ENCODE results near the gene MSMP. TPM values are rescaled to one million over a fixed set of nuclear protein-coding genes. Genes with fewer than 3 reads are reported as not detected.
A peak's percentile ranks its signal among the peaks of the same experiment; 100 is the strongest.

The MSMP gene
- polyA plus RNA-seq, 10 donors: 1.3 to 1.6 (median 1.4) TPM; not detected in 7

DNA sequence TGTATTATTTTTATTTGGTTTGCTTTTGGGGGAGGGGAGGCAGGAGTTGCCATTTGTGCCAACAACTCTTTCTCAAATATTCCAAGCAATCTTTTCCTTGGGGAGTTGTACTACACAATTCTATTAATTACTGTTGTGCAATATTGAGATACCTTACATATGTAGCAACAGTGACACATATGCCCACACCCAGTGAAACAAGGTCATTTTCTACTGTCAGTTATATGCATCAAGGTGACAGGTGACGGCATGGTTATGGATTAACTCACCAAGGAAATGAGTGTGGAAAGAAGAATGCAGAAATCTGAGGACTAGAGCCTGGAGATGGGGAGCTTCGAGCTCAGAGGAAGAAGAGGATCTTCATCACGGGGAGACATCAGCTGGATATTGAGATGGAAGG lies 17.9 kb upstream of the MSMP start:
- no peak for DNase-seq

DNA sequence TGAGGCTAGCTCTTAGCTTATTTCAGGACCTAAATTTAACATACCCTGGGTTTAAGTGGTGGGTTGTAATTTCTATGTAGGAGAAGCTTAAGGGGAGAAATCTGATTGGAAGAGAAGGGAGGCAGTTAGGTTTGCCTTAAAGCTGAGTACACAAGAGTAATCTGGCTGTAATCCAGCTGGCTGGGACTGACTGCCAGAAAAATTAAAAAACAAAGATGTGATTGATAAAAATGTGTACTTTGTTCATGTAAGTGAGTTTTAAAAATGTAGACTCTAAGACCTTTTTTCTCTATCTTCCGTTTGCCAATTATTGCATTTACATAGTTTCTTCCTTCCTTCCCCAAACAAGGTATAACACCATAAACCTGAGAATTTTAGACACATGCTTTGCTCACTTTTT lies 17.5 kb upstream of the MSMP start:
- DNase-seq: no peak

DNA sequence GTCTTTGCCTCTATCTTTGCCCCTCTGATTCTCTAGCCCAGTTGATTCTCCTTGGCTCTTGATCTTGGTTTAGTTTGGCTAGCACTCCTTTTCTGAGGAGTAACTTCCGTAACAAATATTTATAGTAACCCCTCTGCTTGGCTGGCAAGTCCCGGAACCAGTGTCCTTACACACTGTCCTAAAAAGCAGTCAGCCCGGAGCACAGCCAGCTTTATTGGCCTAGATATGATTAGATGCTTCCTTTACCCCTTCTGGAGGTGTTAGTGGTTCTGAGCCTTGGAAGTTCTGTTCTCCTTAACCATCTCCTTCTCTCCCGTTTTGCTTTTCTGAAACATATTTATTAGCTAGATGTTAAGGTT lies 17.0 kb upstream of the MSMP start:
- no peak for DNase-seq

GRCh38 chr9:35769763-35770162 lies 15.7 kb upstream of the MSMP start:
- no peak for DNase-seq

DNA sequence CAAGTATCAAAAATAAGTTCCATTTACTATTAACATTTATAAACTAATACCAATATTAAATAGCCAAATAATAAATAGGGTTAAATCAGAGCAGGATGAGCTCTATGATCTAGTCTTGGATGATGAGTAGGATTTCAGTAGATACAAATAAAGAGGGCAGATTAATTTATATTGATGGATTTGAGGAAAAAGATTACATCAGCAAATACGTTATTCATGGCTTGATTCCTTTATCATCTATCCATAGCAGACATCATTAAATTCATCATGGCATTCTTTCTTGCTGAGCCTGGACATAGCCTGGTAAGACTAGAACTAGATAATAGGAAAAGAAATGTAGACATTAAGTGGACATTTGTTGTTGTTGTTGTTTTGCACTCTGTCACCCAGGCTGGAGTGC lies 13.4 kb upstream of the MSMP start:
- no peak for DNase-seq

DNA sequence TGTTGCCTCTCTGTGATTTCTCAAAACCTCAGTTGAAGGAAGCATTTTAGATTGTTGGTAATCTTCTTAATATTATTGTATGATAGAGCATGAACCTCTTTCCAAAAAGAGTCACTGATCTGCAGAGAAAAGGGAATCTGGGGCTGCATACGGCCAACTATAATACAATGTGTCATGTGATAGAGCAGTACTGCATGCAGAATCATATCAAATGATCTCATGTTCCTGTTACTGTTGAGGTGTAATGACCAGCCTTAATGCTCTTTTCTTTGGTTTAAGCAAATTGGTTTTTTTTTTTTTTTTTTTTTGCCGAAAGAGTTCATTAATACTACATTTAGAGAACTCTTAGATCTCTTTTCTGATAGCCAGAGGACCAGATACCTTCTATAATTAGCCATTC lies 12.9 kb upstream of the MSMP start:
- no peak for DNase-seq

DNA sequence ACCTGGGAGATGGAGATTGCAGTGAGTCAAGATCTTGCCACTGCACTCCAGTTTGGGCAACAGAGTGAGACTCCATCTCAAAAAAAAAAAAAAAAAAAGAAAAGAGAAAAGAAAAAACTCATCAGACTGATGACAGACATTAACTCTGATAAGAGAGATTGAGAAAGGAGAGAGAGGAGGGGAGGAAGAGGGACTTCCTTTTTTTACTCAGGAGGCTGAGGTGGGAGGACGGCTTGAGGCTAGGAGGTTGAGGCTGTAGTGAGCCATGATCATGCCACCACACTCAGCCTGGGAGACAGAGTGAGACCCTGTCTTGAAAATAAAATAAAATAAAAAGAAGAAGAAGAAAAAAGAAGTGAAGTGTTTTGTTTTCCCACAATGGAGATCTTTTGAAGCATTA lies 9.7 kb upstream of the MSMP start:
- DNase-seq: no peak

DNA sequence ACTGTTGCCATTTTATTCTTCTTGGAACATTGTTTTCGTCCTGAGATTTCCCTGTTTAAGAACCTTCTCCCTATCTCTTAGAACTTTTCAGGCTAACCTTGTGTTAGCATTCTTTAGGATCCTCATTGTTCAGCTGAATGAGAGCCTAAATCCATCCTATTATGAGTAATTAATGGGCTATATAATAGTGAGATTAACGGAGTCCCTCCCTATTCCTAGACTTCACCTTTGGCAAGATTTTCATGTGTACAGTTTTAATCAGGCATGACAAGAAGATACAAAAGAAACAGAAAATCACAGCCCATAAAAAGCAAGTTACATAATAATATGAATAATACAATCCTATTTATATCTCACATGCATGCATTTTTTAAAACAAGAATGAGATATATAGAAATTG lies 9.1 kb upstream of the MSMP start:
- DNase-seq: no peak

- peak in 1 of 3 donors; percentile 26 for DNase-seq
Observed at GRCh38 chr9:35760651-35761050, 6.6 kb upstream of the MSMP start.

DNA sequence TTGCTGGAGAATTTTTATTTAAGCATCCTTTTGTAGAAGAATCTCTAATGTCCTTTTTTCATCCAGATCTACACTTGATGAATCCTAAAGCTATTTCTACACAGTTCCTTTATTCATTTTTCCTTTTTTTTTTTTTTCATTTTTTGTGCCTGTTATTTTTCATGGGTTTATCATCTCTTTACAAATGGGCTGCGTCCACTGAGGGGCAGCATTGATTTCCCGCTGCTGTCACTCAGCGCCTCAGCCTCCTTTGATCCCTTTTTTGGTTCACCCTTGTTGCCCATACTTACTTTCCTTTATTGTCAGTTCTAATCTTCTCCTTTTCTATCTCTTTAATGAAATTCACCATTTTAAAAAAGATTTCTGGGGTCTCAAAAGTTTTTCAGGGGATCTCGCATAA lies 5.7 kb upstream of the MSMP start:
- no peak for DNase-seq

DNA sequence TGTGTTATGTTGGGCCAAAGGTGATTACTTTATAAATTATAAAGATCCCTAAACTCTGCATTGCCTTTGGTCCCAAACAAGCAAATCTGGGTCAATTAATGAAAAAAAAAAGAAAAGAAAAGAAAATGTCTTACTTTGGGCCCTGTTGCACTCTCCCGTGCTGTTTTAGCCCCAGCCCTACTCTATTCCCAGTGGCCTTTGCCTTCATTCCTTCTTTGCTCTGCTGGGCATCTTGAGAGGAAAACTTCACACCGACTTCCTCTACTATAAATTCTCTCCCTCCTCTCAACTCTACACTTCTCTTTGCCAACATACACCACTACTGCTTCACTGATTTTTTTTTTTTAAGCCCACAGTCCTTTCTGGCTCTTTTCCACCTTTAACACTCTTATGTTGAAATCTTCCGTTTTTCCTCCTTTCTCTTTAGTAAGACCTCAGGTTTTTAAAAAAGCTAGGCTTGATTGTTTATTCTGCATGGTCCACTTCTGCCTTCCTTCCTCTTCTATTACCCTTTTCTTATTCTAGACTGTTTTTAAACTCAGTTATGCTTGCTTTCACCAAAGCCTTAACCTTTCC lies 4.5 kb upstream of the MSMP start:
- DNase-seq: no peak

DNA sequence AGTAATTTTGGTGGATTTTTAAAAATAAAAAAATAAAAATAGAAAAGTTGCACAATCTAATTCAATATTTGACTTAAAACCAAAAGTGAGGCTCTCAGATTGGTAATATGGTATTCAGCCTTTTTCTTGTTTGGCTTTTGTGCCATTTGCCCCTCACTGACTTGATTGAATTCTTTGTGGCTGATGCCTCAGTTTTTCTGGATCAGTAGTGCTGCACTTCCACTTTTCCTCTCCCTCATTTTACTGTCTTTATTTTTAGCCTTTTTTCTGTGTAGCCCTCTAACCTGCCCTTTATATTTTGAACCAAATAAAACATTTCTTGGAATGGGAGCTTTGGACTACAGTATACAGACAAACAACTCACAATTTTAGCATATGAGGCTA lies 3.8 kb upstream of the MSMP start:
- no peak for DNase-seq

DNA sequence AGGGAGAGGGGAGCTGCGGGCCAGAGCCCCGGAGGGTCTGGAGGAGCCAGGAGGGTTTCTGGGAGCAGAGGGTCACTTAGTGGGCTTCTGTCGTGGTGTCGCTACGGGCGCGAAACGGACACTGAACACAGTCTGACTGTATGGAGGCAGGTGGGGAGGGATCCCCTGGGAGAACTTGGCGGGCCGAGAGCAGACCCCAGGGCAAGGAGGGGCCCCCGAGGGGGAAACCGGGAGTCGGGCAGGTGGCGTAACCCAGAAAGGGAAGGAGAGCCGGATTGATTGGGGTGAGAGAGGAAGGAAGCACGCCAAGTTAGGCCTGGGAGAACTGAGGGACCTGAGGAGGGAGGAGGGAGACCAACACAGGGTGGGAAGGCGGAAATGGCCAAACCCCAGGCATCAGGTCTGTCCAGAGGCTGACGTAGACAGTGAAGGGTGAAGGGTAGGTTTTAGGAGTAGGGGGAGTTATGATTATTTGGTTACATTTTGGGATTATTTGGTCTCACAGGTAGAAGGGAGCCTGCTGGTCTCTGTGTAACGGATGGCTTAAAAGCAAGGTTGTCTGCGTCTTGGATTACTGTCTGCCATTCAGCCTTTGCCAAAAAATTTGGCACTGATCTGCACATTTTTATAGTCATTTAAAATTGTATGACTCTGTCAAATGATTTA lies 3.3 kb upstream of the MSMP start:
- DNase-seq: peak in 2 of 3 donors; percentile 40 to 74

- DNase-seq: peak; percentile 39 to 75 (median 63)
Observed at GRCh38 chr9:35756275-35757225, 2.5 kb upstream of the MSMP start.

- no peak for DNase-seq
Observed at GRCh38 chr9:35755071-35755470, 995 bp upstream of the MSMP start.

DNA sequence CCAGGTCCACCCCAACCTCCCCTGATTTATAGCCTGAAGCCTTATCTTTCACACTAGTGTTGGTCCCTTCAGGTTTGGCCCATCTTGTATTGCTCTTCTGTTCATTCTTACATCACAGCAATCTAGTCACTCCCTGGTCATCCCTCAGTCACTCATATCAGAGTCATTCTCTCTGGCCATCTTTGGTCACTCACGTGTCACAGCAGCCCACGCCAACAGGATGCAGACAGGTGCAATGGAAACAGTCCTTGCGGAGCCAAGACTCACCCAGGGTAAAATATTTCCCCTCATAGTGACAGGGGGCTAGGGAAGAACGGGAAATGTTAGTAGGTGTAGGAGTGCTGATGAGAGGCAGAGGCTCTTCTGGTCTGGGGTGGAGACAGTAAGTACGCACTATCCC lies 610 bp downstream of the MSMP start:
- DNase-seq: no peak

- DNase-seq: no peak
Observed at GRCh38 chr9:35750256-35750531, 3.9 kb downstream of the MSMP start.

DNA sequence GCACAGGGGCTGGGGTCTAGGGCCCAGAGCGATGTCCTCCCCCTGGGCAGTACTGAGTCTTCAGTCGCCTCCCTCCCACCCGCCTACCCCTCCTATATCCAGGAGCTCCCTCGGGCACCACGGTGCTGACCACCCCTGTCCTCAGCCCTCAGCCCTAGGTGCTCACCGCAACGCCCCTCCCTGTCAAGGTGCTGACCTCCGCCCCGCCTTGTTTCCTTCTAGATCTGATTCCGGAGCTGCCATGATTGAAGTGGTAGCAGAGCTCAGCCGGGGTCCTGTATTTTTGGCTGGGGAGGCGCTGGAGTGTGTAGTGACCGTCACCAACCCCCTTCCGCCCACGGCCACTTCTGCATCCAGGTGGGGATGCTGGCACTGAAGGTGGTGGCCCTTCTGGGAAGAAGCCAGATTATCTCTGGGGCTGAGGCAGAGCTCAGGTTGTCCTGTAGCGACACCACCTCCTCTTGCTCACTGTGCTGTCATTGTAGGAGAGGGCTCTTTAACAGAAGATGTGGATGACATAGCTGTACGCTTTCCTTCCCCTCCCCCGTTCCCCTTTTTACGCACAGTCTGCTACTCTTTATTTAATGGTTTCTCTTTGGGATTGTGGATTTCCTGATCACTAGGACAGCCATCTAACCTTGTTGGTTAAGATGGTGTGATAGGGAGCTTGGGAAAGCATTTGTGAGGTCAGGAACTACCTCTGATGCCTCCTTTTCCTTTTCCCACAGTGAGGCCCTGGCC lies 4.4 kb downstream of the MSMP start:
- DNase-seq: peak in 1 of 3 donors; percentile 38

DNA sequence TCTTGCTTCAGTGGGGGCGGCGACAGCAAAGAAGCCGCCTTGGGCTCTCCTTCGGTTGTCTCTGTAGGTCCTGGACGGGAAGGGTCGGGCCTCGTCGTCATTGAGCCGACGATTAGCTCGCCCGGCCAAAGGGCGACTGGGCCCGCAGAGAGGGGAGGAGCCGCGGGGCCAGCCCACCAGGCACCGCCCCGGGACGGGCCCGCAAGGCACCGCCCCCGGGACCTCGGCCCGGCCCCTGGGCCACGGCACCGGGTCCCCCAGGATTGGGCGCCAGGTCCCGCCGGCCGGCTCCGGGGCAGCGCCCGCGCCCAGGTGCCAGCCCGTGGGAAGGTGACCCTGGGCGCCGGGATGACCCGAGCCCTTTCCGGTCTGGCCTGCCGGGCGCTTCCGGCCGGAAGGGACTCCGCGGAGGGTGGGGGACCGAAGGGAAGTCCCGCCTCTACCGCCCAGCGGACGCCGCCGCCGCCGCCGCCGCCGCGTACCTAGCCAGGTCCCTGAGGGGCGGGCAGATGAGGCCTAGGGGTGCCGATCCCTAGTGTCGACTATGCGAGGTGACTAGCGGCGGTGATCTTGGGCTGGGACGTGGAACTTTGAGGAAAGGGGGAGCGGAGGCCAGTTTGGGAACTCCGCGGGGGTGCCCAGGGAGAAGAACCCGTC lies 5.1 kb downstream of the MSMP start, which contains the start of the genes GBA2 and RGP1:
Gene GBA2 (minus strand): TSS at position 371 of the 657 bp plus-strand sequence. CDS start 524 bp downstream, outside the sequence.
Gene RGP1 (plus strand): TSS at position 430 of the 657 bp plus-strand sequence. CDS start 469 bp downstream, outside the sequence.
- DNase-seq: peak; percentile 62 to 92 (median 79)

DNA sequence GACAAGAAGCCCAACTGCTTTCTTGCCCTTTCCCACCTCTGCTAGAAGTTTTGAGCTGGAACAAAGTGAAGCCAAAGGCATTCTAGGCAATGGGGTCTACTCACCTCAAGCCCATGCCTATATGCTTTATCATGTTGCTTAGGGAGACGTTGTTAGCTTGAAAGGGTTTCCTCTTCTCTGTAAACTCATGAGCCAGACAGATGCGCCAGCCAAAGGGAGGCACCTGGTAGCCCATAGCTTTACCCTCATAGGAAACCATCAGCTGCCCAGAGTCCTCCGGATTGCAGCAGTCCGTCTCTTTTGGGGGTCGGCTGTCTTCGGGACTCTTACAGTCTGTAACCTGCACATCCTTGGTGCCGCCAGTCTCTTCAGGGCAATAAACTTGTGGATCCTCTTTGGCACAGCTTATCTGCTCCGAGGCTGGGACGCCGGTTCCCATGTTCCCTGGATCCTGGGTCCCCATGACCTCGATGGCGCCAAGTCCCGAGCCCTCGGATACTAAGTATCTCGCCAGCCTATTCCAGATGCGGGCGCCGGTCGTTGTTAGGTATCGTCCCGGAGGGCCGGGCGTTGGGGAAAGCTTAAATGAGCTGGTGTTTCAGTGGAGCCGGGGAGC lies 5.7 kb downstream of the MSMP start:
- DNase-seq: no peak

- no peak for DNase-seq
Observed at GRCh38 chr9:35746583-35746982, 7.5 kb downstream of the MSMP start.
